GM21381 (cell line): Measurements from ENCODE around the gene CAPN14.

Experiments
- ATAC-seq: cut with Tn5 transposase; IDR thresholded peaks from one replicate; pipeline ENCODE4 v1.9.1; 2021; ENCODE audit warnings: mild to moderate bottlenecking, moderate library complexity; ENCODE audit not compliant: unreplicated experiment

CAPN14 gene

GRCh38 chr2:31227711-31228125 is 10.4 kb upstream of the CAPN14 start:
- no peak for ATAC-seq

- ATAC-seq, result no peak
Observed at GRCh38 chr2:31227110-31227509, 9.8 kb upstream of the CAPN14 start.

- no peak for ATAC-seq
Observed at GRCh38 chr2:31226266-31226665, 9.0 kb upstream of the CAPN14 start.

- ATAC-seq, result no peak
Observed at GRCh38 chr2:31223749-31224148, 6.4 kb upstream of the CAPN14 start.

GRCh38 chr2:31223026-31223425 is 5.7 kb upstream of the CAPN14 start:
- no peak for ATAC-seq

GRCh38 chr2:31222071-31222470 is 4.8 kb upstream of the CAPN14 start:
- ATAC-seq, result no peak

GRCh38 chr2:31221544-31221943 is 4.2 kb upstream of the CAPN14 start:
- ATAC-seq, result no peak

GRCh38 chr2:31219131-31219969 is 2.0 kb upstream of the CAPN14 start:
- peak; percentile 73 for ATAC-seq

GRCh38 chr2:31216734-31217133 is 581 bp downstream of the CAPN14 start:
- ATAC-seq, result peak; percentile 63

GRCh38 chr2:31214444-31214915 is 2.8 kb downstream of the CAPN14 start:
- ATAC-seq, result no peak

GRCh38 chr2:31213601-31214443 is 3.5 kb downstream of the CAPN14 start:
- ATAC-seq, result no peak

- ATAC-seq, result no peak
Observed at GRCh38 chr2:31212659-31213600, 4.4 kb downstream of the CAPN14 start.

- no peak for ATAC-seq
Observed at GRCh38 chr2:31208240-31208639, 9.1 kb downstream of the CAPN14 start.

GRCh38 chr2:31207790-31208189 is 9.5 kb downstream of the CAPN14 start:
- no peak for ATAC-seq

GRCh38 chr2:31205613-31206012 is 11.7 kb downstream of the CAPN14 start:
- no peak for ATAC-seq

- no peak for ATAC-seq
Observed at GRCh38 chr2:31205186-31205585, 12.1 kb downstream of the CAPN14 start.

- ATAC-seq, result no peak
Observed at GRCh38 chr2:31204783-31205182, 12.5 kb downstream of the CAPN14 start.

- ATAC-seq, result no peak
Observed at GRCh38 chr2:31203916-31204315, 13.4 kb downstream of the CAPN14 start.

- no peak for ATAC-seq
Observed at GRCh38 chr2:31202833-31203232, 14.5 kb downstream of the CAPN14 start.

GRCh38 chr2:31202041-31202440 is 15.3 kb downstream of the CAPN14 start:
- no peak for ATAC-seq

GRCh38 chr2:31200972-31201371 is 16.3 kb downstream of the CAPN14 start:
- no peak for ATAC-seq
